Measurements from ENCODE around the gene PITX3.

Gene PITX3

DNA sequence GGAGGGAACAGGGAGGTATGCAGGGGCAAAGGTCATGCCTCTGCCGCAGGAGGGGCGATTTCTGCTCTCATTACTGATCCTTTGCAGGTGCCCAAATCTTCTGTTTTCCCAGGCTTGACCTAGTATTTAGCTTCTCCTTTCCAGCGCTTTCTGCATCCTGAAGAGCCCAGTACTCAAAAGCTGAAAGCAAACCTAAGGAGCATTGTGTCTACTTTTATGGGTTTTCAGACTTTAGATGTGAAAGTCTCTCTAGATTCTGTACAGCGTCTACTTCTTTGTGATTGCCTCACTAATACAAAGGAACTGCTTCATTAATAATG is 4.6 kb upstream of the PITX3 start:
- DNase-seq (ENCODE audit: extremely low read depth, low read depth): no peak
- peak overlapping the region; percentile 73 for H3K4me3 ChIP-seq (replicated peaks; ENCODE audit: low read depth, low read length)

DNA sequence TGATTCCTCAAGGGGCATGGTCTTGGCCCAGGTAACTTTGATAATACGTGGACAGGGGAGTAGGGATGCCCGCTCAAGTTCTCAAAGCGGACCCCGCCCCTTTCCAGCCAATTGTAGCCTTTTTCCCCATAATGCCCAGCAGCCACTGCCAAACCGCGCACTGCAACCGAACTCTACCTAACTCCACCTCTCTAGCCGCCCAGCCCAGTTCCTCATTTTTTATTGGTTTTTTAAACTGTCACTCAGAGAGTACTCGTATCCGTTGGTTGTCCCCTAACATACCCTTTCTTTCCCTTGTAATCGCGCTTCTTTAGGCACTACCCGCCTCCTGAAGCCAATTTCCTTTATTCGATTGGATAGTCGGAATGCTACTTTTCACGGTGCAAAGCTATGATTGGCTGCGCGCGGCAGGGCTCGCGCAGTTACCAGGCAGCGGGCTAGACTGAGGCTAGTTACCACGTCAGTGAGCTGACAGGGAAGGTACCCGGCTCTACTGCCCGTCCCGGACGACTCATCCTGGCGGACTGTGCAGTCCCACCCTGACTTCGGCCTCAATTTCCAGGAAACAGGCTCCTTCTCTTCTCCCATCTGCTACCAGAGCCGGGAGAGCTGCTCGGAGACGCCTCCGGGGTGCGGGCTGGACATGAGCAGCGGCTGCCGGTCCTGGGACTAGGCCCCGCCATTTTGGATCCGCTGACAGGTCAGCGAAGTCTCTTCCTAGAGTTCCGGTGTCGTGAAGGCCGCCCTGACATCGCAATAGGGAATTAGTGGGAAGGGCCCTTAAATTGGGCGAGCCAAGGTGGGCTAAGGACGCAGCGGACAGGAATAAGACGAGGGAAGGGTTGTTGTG is 4.0 kb upstream of the PITX3 start, which contains the start of gene GBF1:
TSS of gene GBF1 (plus strand) at position 451 of the 850 bp plus-strand sequence. CDS start 13,407 bp downstream, outside the sequence.
- peak; percentile 100 for DNase-seq (ENCODE audit: extremely low read depth, low read depth)
- H3K4me3 ChIP-seq (replicated peaks; ENCODE audit: low read depth, low read length): peak within 1 kb of the TSS; percentile 73
- TF ChIP-seq, protein P1, sequence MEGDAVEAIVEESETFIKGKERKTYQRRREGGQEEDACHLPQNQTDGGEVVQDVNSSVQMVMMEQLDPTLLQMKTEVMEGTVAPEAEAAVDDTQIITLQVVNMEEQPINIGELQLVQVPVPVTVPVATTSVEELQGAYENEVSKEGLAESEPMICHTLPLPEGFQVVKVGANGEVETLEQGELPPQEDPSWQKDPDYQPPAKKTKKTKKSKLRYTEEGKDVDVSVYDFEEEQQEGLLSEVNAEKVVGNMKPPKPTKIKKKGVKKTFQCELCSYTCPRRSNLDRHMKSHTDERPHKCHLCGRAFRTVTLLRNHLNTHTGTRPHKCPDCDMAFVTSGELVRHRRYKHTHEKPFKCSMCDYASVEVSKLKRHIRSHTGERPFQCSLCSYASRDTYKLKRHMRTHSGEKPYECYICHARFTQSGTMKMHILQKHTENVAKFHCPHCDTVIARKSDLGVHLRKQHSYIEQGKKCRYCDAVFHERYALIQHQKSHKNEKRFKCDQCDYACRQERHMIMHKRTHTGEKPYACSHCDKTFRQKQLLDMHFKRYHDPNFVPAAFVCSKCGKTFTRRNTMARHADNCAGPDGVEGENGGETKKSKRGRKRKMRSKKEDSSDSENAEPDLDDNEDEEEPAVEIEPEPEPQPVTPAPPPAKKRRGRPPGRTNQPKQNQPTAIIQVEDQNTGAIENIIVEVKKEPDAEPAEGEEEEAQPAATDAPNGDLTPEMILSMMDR (IDR thresholded peaks at IDR 0.05; ENCODE audit: low read depth, low read length, missing control alignments): no peak

More for the DNA sequence above, 4.6 kb upstream of the PITX3 start:
- TF ChIP-seq, protein P1 (IDR thresholded peaks at IDR 0.05; ENCODE audit: low read depth, low read length, missing control alignments): no peak

DNA sequence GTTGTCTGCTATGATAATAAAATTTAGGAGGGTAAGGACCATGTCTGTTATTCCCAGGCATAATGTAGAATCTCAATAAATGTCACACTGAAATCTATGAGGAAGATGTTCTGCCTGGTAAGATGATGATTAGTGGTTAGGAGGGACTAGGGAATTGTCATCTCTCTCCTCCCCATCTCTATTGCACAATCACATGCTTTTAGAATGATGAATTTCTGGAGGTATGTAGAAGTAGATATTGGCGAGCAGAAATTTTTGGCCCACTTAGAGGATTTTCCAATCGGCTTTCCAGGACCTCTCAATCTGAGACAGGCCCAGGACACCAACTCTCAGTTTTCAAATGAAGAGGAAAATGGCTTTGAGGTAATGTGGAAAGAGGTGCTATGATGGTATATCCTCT is 2.0 kb upstream of the PITX3 start:
- H3K4me3 ChIP-seq (replicated peaks; ENCODE audit: low read depth, low read length): no peak overlapping the region
- DNase-seq (ENCODE audit: extremely low read depth, low read depth): no peak
- TF ChIP-seq, protein P1 (IDR thresholded peaks at IDR 0.05; ENCODE audit: low read depth, low read length, missing control alignments): no peak

DNA sequence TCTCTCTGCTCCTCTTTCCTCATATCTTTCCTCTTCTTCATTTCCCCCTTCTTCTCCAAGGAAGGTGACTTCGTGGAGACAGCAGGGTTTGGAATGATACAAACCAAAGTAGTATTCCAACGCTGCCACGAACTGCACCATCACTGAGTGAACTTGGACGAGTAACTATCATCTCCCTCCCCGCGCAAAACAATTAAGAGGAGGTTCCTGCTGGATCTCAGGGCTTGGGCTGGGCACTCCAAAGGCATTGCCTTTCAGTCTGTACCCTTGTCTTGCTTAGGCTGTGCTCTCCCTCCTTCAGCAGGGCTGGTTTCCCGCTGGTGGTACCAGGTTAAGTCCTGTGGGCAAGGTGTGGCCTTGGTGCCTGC is 790 bp upstream of the PITX3 start:
- TF ChIP-seq, protein P1 (IDR thresholded peaks at IDR 0.05; ENCODE audit: low read depth, low read length, missing control alignments): no peak
- H3K4me3 ChIP-seq (replicated peaks; ENCODE audit: low read depth, low read length): peak overlapping the region; percentile 53
- no peak for DNase-seq (ENCODE audit: extremely low read depth, low read depth)

DNA sequence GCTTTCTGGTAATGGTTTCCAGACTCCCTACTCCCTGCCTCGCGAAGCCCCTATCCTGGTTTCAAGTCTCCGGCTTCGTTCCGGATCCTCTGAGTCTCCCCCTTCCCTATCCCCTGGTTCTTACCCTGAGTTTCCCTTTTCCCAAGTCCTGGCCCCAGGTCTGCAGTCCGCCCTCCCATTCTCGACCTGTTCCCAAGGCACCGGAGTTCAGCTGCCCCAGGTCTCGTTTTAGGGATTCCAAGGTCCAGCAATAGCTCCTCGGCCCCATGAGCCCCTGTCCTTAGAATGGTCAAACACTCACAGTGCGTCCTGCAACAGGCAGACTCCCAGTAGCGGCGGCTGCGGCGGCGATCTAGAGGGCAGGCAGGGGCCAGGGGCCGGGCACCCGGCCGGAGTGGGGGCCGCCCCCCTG is 274 bp downstream of the PITX3 start:
- H3K4me3 ChIP-seq (replicated peaks; ENCODE audit: low read depth, low read length): peak overlapping the region; percentile 53
- no peak for DNase-seq (ENCODE audit: extremely low read depth, low read depth)
- TF ChIP-seq, protein P1 (IDR thresholded peaks at IDR 0.05; ENCODE audit: low read depth, low read length, missing control alignments): no peak

DNA sequence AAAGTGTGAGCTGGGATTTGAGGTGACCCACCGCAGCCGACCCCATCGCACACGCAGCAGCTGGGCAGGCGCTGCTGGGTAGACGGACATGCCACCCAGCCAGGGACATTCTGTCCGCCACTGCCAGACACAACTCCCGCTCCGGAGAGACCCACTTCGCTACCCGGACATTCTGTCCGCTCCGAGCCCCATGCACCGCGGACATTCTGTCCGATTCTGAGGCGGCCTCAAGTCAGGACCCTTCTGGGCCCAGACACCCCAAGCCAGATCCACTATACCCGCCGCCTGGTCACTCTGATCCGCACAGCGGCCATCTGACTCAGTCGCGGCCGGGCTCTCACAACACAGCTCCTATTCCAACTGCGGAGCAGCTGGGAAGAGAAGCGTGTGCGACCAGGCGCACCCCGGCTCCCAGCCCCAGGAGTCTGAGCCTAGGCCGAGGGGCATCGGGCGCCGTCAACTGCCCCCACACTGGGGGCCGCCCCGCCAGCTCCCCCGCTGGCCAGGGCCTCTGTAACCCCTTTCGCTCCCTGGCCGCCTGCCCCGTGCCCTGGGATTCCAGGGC is 763 bp downstream of the PITX3 start:
- DNase-seq (ENCODE audit: extremely low read depth, low read depth): no peak
- TF ChIP-seq, protein P1 (IDR thresholded peaks at IDR 0.05; ENCODE audit: low read depth, low read length, missing control alignments): no peak
- peak overlapping the region; percentile 53 for H3K4me3 ChIP-seq (replicated peaks; ENCODE audit: low read depth, low read length)

Data from HFF-Myc (cell line).